ENCODE data around the gene RBM47. TPM values are rescaled to one million over a fixed set of nuclear protein-coding genes. Genes with fewer than 3 reads are reported as not detected.
"Not testable (repeated sequence)": the region's sequence is repeated elsewhere in the genome, so short reads cannot be mapped to it uniquely, and the experiment has no call there.

Gene RBM47
- total and polyA plus RNA-seq, 12 donors: 0.41 to 14.0 (median 2.1) TPM

DNA sequence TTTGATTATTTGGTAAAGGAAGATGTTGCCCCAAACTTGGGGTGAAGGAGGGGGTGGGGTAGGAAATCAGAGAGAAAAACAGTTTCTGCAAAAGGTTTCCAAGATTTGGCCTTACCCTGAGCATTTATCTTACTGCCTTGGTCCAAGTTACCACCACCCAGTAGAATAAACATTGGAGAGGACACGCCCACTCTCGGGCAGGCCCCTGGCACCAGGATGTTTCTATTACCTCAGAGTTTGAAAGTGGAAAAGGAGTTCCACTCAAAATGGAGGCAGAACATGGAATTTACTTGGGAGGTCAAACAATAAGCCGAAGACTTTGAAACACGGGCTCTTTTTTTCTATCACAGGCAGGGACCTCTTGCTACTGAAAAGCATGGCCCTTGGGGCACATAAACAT, 180.8 kb downstream of the RBM47 start:
- Histone ChIP-seq H3K27ac (no peak overlapping the region), H3K36me3 (no peaks in the 10 kb centered on the region), H3K9me3 (no peaks in the 10 kb centered on the region), H3K4me1 (peaks cover 0 to 5% (median 0%) of the 10 kb centered on the region in 9 donors), H3K4me3 (no peak overlapping the region), H3K27me3 (no peaks in the 10 kb centered on the region)
- WGBS, 2 donors: 86 to 88% methylated on average over 4 of the region's 4 CpGs
- DNase-seq (no peak), ATAC-seq (no peak)
- intact Hi-C loops (cut with DNase I): no loop called here
- TF ChIP-seq, protein P1, sequence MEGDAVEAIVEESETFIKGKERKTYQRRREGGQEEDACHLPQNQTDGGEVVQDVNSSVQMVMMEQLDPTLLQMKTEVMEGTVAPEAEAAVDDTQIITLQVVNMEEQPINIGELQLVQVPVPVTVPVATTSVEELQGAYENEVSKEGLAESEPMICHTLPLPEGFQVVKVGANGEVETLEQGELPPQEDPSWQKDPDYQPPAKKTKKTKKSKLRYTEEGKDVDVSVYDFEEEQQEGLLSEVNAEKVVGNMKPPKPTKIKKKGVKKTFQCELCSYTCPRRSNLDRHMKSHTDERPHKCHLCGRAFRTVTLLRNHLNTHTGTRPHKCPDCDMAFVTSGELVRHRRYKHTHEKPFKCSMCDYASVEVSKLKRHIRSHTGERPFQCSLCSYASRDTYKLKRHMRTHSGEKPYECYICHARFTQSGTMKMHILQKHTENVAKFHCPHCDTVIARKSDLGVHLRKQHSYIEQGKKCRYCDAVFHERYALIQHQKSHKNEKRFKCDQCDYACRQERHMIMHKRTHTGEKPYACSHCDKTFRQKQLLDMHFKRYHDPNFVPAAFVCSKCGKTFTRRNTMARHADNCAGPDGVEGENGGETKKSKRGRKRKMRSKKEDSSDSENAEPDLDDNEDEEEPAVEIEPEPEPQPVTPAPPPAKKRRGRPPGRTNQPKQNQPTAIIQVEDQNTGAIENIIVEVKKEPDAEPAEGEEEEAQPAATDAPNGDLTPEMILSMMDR (IDR thresholded peaks at IDR 0.05): no peak

DNA sequence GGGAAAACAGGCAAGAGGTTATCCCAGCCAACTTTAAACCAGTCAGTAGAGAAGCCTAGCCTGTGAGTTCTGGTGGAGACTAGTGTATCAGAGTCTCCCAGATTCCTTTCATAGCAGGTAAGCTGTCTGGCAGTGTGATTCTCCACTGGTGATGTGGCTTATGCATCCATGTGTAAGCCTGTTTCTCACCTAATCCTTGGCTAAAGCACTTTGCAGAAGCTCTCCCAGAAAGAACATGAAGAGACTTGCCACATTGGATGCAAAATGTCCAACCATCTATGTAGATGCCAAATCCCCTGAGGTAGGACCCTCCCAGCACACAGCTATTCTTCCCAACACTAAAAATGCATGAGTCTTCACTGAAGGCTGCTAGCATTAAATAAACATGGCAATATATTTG, 182.8 kb downstream of the RBM47 start:
- Histone ChIP-seq H3K36me3 (no peaks in the 10 kb centered on the region), H3K4me1 (peaks cover 0 to 7% (median 0%) of the 10 kb centered on the region in 9 donors), H3K4me3 (no peak overlapping the region), H3K9me3 (no peaks in the 10 kb centered on the region), H3K27ac (no peak overlapping the region), H3K27me3 (peaks cover 0 to 3% (median 0%) of the 10 kb centered on the region in 7 donors)
- TF ChIP-seq, protein P1 (IDR thresholded peaks at IDR 0.05): no peak
- DNase-seq (no peak), ATAC-seq (no peak)
- intact Hi-C loops (cut with DNase I): no loop called here

DNA sequence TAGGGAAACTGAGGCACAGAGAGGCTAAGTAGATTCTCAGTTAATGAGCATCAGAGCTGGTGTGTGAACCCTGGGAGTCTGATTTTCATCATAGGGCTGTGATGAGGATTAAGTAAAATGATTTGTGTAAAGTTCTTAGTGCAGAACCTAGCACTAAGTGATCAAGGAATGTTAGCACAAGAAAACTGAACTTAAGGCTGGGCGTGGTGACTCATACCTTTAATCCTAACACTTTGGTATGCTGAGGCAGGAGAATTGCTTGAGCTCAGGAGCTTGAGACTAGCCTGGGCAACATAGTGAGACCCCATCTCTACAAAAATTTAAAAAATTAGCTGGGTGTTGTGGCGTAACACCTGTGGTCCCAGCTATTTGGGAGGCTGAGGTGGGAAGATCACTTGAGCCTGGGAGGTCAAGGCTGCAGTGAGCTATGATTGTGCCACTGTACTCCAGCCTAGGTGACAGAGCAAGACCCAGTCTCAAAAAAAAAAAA, 183.4 kb downstream of the RBM47 start:
- H3K27me3 ChIP-seq; ATAC-seq; H3K9me3 ChIP-seq; H3K36me3 ChIP-seq; intact Hi-C loops (cut with DNase I); H3K4me3 ChIP-seq; DNase-seq; H3K27ac ChIP-seq: not testable (repeated sequence)
- H3K4me1 ChIP-seq: peaks cover 0 to 12% (median 0%) of the 10 kb centered on the region in 9 donors
- 95 to 96% methylated on average over 2 of the region's 2 CpGs for WGBS, 2 donors

DNA sequence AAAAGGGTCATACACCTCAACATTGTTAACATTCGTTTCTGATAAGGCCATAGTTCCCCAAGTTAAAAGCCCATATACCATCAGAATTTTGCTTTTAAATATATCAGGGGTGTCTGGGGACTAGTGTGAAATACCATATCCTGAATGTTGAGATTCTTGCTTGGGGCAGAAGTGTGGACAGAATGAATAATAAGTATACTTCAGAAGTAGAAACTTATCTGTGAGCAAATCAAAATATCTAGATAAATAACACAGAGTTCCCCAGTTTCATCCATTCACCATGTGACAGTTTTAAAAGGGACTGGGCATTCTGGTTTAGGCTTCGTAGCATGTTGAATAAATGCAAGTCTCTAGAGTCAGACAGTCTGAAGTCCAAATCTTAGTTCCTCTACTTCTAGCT, 184.0 kb downstream of the RBM47 start:
- intact Hi-C loops (cut with DNase I): no loop called here
- 74 to 75% methylated on average over 2 of the region's 2 CpGs for WGBS, 2 donors
- Histone ChIP-seq H3K4me1 (peaks cover 0 to 12% (median 0%) of the 10 kb centered on the region in 9 donors), H3K9me3 (no peaks in the 10 kb centered on the region), H3K27ac (no peak overlapping the region), H3K4me3 (no peak overlapping the region), H3K36me3 (no peaks in the 10 kb centered on the region), H3K27me3 (peaks cover 0 to 3% (median 0%) of the 10 kb centered on the region in 7 donors)
- ATAC-seq (no peak), DNase-seq (no peak)
- TF ChIP-seq, protein P1 (IDR thresholded peaks at IDR 0.05): no peak

DNA sequence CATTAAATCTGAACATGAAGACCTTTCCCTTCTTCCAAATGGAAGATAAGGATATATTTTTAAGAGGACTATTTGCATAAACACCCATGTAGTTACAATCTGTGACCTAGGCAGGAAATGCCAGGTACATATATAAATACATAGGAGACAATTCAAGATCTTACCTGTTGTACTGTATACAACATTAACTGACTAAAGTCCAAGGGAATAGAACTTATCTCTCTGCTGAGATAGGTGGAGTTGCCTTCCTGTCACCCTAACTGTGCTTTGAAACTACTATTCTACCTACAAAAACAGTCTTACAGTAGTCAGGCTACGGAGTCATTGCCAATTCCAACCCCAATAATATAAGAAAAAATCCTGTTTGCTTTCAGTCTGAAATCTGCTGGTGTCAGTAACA, 188.2 kb downstream of the RBM47 start:
- no peak for ATAC-seq
- Histone ChIP-seq H3K4me1 (peaks cover 0 to 12% (median 0%) of the 10 kb centered on the region in 9 donors), H3K4me3 (no peak overlapping the region), H3K36me3 (peaks cover 0 to 18% (median 0%) of the 10 kb centered on the region in 9 donors), H3K9me3 (peaks cover 0 to 5% (median 0%) of the 10 kb centered on the region in 11 donors), H3K27ac (no peak overlapping the region), H3K27me3 (peaks cover 0 to 7% (median 0%) of the 10 kb centered on the region in 7 donors)
- intact Hi-C loops (cut with DNase I): no loop called here
- TF ChIP-seq, protein P1 (IDR thresholded peaks at IDR 0.05): no peak
- 84 to 86% methylated on average over 1 of the region's 1 CpG for WGBS, 2 donors
- no peak for DNase-seq
